Mononuclear cell (primary cell): ENCODE measurements around the gene CSE1L. TPM values are rescaled to one million over a fixed set of nuclear protein-coding genes. Genes with fewer than 3 reads are reported as not detected.
"Not testable (repeated sequence)": the region's sequence is repeated elsewhere in the genome, so short reads cannot be mapped to it uniquely, and the experiment has no call there.

Source experiments
- H3K27me3 ChIP-seq: 2 replicates; pipeline ENCODE4 v1.6.0; 2011; ENCODE audit warnings: low read length, control low read depth; ENCODE audit not compliant: insufficient read depth
- H3K4me1 ChIP-seq: 2 replicates; pipeline ENCODE4 v1.5.1; 2011; ENCODE audit warnings: mild to moderate bottlenecking, low read length, control low read depth; ENCODE audit not compliant: insufficient read depth
- H3K4me3 ChIP-seq: 2 replicates; pipeline ENCODE4 v1.5.1; 2011; ENCODE audit warnings: mild to moderate bottlenecking, low read length, moderate library complexity
- H3K9me3 ChIP-seq: 2 replicates; pipeline ENCODE4 v1.5.1; 2011; ENCODE audit warnings: low read depth, mild to moderate bottlenecking, control low read depth, low read length
- total RNA-seq: library from RNA; depleted of rRNA; stranded (reverse); fragments of >200 nt; gene quantifications from one replicate; pipeline ENCODE4 v1.2.3, GENCODE V29; 2012

The CSE1L gene, protein sequence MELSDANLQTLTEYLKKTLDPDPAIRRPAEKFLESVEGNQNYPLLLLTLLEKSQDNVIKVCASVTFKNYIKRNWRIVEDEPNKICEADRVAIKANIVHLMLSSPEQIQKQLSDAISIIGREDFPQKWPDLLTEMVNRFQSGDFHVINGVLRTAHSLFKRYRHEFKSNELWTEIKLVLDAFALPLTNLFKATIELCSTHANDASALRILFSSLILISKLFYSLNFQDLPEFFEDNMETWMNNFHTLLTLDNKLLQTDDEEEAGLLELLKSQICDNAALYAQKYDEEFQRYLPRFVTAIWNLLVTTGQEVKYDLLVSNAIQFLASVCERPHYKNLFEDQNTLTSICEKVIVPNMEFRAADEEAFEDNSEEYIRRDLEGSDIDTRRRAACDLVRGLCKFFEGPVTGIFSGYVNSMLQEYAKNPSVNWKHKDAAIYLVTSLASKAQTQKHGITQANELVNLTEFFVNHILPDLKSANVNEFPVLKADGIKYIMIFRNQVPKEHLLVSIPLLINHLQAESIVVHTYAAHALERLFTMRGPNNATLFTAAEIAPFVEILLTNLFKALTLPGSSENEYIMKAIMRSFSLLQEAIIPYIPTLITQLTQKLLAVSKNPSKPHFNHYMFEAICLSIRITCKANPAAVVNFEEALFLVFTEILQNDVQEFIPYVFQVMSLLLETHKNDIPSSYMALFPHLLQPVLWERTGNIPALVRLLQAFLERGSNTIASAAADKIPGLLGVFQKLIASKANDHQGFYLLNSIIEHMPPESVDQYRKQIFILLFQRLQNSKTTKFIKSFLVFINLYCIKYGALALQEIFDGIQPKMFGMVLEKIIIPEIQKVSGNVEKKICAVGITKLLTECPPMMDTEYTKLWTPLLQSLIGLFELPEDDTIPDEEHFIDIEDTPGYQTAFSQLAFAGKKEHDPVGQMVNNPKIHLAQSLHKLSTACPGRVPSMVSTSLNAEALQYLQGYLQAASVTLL
- 33.6 TPM for total RNA-seq

DNA sequence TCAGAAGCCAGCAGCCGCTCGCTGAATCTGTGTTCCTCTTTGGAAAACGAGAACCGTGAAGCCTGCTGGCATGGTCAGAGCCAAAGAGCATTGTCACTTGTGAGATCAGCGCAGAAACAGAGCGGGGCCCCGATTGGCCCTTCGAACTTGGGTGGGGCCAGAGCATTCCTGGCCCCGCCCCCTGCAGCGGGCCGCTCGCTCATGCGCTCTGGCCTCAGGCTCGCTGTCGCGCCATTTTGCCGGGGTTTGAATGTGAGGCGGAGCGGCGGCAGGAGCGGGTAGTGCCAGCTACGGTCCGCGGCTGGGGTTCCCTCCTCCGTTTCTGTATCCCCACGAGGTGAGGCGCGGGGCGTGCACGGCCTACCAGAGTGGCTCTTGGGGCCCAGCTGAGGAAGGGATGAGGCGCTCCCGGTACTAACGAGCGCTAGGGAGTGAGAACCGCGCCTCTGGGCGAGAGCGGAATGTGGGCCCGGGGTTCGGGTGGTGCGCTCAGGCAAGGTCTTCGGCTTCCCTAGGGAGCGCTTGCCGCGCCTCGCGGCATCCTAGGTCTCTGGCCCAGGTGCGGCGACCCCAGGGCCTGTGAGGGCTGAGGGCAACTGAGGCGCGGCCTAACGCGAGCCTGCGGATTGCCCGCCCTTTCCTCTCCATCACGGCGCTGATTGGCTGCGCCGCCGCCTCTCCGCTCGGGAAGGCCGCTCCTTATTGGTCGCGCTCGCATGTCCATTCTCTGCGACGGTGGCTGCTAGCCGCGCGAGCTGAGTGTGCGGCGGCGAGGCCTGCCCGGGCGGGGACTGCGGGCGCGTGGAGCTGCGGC is at the start of gene CSE1L:
CSE1L (plus strand) TSS at position 226 of the 814 bp plus-strand sequence. CDS start 12,152 bp downstream, outside the sequence.
- no peaks in the 10 kb centered on the region for H3K9me3 ChIP-seq
- H3K27me3 ChIP-seq = no peaks in the 10 kb centered on the region
- H3K4me1 ChIP-seq = peaks cover 36% of the 10 kb centered on the region
- H3K4me3 ChIP-seq = peak within 1 kb of the TSS; percentile 99

GRCh38 chr20:48999890-49000870 is 45.9 kb upstream of the CSE1L start:
- H3K4me3 ChIP-seq = no peak overlapping the region
- no peaks in the 10 kb centered on the region for H3K27me3 ChIP-seq
- no peaks in the 10 kb centered on the region for H3K4me1 ChIP-seq
- no peaks in the 10 kb centered on the region for H3K9me3 ChIP-seq

GRCh38 chr20:49001741-49002140 is 44.4 kb upstream of the CSE1L start:
- no peaks in the 10 kb centered on the region for H3K27me3 ChIP-seq
- H3K9me3 ChIP-seq = no peaks in the 10 kb centered on the region
- no peak overlapping the region for H3K4me3 ChIP-seq
- no peaks in the 10 kb centered on the region for H3K4me1 ChIP-seq

DNA sequence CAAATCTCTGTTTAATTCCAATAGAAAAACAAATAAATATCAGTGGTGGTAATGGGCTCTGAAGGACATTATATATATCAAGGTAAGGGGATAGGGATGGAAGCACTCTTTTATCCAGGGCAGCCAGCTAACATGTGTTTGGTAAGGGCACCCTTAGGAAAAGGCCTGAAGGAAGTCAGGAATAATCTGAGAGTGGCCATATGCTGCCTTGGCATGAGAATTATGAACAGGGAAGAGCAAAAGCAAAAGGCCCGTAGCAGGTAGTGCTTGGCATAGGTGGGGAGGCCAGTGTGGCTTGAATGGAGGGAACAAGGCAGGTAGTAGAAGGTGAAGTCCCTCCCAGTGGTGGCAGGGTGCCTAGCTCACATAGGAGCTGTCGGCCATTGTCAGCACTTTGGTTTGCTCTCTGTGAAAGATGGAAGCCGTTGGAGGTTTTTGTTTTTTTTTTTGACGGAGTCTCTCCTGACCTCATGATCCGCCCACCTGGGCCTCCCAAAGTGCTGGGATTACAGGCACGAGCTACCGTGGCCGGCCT is 39.6 kb upstream of the CSE1L start:
- no peaks in the 10 kb centered on the region for H3K27me3 ChIP-seq
- H3K9me3 ChIP-seq = no peaks in the 10 kb centered on the region
- no peak overlapping the region for H3K4me3 ChIP-seq
- no peaks in the 10 kb centered on the region for H3K4me1 ChIP-seq

GRCh38 chr20:49009899-49010631 is 36.0 kb upstream of the CSE1L start:
- no peaks in the 10 kb centered on the region for H3K9me3 ChIP-seq
- no peaks in the 10 kb centered on the region for H3K27me3 ChIP-seq
- no peak overlapping the region for H3K4me3 ChIP-seq
- H3K4me1 ChIP-seq = no peaks in the 10 kb centered on the region

DNA sequence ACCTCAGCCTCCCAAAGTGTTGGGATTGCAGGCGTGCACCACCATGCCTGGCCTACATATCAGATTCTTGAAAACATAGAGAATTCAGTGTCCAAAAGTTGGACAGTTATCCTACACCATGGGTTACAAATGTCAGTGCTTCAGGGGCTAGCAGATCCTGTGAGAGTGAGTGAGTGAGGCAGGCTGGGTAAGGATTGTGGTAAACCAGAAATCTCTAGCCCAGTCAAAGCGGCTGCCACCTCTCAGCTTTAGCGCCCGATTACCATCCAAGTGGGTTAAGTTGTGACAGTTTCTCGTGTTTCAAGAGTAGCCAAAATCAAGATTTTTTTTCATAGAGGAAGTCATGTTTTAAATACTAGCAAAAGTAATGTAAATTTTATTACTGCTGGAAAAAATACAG is 21.9 kb upstream of the CSE1L start:
- no peaks in the 10 kb centered on the region for H3K27me3 ChIP-seq
- no peaks in the 10 kb centered on the region for H3K4me1 ChIP-seq
- no peak overlapping the region for H3K4me3 ChIP-seq
- no peaks in the 10 kb centered on the region for H3K9me3 ChIP-seq

DNA sequence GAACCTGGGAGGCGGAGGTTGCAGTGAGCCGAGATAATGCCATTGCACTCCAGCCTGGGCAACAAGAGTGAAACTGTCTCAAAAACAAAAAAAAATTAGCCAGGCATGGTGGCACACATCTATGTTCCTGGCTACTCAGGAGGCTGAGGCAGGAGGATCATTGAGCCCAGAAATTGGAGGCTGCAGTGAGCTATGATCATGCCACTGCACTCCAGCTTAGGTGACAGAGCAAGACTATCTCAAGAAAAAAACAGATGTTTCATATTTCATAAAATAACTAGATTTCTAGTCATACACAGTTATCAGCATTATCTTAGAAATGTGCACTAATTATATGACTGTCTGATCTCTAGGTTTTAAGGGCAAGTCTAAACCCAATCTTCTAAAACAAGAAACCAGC is 17.9 kb upstream of the CSE1L start:
- not testable (repeated sequence) for H3K4me3 ChIP-seq, H3K27me3 ChIP-seq, H3K9me3 ChIP-seq, H3K4me1 ChIP-seq

- H3K4me3 ChIP-seq = no peak overlapping the region
- H3K4me1 ChIP-seq = no peaks in the 10 kb centered on the region
- H3K27me3 ChIP-seq = no peaks in the 10 kb centered on the region
- H3K9me3 ChIP-seq = no peaks in the 10 kb centered on the region
Observed at GRCh38 chr20:49028684-49029083, 17.4 kb upstream of the CSE1L start.

DNA sequence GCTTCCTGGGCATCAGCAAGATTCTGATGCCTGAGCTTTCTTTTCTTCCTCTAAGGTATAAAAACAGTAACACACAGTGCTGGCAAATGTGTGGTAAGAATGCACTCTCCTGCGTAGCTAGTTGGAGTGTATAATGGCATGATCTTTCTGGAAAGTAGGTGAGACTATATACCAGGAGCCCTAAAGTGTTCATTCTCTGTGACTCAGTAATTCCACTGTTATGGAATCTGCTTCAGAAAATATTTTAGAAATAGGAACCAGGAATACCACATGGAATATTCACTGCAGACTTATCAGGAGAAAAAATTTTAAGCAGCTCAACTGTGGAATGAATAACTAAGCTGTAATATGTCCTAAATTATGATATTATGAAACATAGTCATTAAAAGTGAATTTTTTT is 16.9 kb upstream of the CSE1L start:
- Histone ChIP-seq H3K9me3 (no peaks in the 10 kb centered on the region), H3K4me1 (no peaks in the 10 kb centered on the region), H3K4me3 (no peak overlapping the region), H3K27me3 (no peaks in the 10 kb centered on the region)

DNA sequence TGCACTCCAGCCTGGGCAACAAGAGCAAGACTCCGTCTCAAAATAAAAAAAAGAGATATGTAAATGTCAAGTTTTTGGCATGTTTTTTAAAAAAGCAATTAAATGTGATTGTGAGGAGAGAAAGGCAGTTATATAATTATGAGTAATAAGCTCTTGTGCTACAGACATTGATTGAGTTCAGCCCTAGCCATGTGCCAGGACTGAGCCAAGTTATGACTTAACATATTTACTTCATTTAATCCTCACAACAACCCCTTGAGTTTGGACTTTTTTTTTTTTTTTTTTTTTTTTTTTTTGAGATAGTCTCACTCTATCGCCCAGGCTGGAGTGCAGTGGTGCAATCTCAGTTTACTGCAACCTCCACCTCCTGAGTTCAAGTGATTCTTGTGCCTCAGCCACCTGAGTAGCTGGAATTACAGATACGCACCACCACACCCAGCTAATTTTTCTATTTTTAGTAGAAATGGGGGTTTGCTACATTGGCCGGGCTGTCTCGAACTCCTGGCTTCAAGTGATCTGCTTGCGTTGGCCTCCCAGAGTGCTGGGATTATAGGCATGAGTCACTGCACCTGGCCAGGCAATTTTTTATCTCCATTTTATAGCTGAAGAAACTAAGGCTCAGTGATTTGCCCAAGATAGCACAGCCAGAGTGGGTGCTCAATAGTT is 15.0 kb upstream of the CSE1L start:
- Histone ChIP-seq H3K9me3 (no peaks in the 10 kb centered on the region), H3K4me3 (no peak overlapping the region), H3K27me3 (no peaks in the 10 kb centered on the region), H3K4me1 (no peaks in the 10 kb centered on the region)

DNA sequence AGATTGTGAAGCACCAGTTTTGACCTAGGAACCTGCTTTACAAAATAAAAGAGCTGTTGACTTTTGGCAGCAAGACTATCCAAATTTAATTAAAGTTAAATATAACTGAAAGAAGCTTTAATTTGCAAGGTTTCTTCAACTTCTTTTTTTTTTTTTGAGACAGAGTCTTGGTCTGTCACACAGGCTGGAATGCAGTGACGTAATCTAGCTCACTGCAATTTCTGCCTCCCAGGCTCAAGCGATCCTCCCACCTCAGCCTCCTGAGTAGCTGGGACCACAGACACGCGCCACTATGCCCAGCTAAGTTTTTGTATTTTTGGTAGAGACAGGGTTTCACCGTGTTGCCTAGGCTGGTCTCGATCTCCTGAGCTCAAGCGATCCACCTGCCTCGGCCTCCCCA is 13.7 kb upstream of the CSE1L start:
- Histone ChIP-seq H3K4me3 (no peak overlapping the region), H3K4me1 (peaks cover 7% of the 10 kb centered on the region), H3K9me3 (no peaks in the 10 kb centered on the region), H3K27me3 (no peaks in the 10 kb centered on the region)

DNA sequence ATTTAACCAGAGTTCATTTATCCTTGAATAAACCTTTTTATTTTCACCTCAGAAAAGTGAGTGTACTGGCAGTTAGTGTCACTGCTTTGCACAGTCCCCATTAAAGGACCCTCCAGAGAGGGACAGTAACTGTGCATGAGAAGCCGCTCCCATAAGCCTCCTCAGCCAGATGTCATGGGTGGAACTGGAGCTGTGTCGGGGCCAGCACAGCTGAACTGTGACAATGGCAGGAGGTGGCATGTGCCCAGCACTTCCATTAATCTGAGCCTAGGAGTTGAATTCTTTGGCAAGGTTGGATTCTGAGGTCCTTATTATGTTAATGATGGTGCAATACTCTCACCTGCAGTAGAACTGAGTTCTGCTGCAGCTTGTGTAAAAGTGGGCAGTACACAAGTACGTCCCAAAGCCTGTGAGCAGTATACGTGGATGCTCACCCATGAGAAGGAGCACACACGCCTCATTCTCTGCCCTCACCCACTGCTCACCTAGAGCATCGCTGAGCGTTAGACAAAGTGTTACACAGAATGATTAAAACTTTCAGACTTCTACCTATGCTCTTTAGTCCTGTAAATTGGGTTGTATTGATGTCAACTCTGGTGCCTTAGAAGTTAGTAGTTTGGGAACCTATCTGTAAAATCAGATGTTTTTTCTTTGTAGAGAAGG is 11.9 kb upstream of the CSE1L start:
- Histone ChIP-seq H3K9me3 (no peaks in the 10 kb centered on the region), H3K4me3 (no peak overlapping the region), H3K27me3 (no peaks in the 10 kb centered on the region), H3K4me1 (peaks cover 24% of the 10 kb centered on the region)
